A549 (cell line): ENCODE results near the gene PPP4C. TPM values are rescaled to one million over a fixed set of nuclear protein-coding genes. Genes with fewer than 3 reads are reported as not detected.

ENCODE experiments used
- ATAC-seq, 2 experiments: fragments of 200-7000 bp in 1 of 2; fragments of >200 bp in 1 of 2; cut with Nextera tagmentation in 1 of 2; cut with Tn5 transposase in 1 of 2; 3 replicates each; pipeline versions ENCODE4 v1.8.0 to v1.9.1; 2018 to 2020; ENCODE audit warnings: mild to moderate bottlenecking in 1 of 2, moderate library complexity in 1 of 2
- CTCF ChIA-PET: fragments of 300-600 bp; sonication (Branson Sonifier 250); formaldehyde crosslinking; extraction: SDS; loops from one replicate; lab custom pipeline; 2021; ENCODE audit warnings: antibody characterized with exemption, inconsistent platforms; lab: Yijun Ruan, JAX
- POLR2A ChIA-PET: fragments of 350-600 bp; formaldehyde crosslinking; extraction: SDS; loops from one replicate; lab custom pipeline; 2021; ENCODE audit warnings: antibody characterized with exemption, inconsistent platforms; lab: Yijun Ruan, JAX
- DNase-seq, 2 experiments: peaks; one replicate each; pipeline versions ENCODE4 v3.0.0 to v3.0.0-alpha.2; 2011 to 2016; ENCODE audit warnings: low read depth in 1 of 2, low spot score in 1 of 2
- FAIRE-seq: peaks from 2 replicates; lab custom pipeline; 2011; peaks lifted over from hg19 to GRCh38; lab: Jason Lieb, UNC
- H3K27ac ChIP-seq, 2 experiments: fragments of >200 bp; sonication (Bioruptor Twin); formaldehyde crosslinking; 3 replicates each; pipeline ENCODE4 v1.5.1; 2016 to 2017
- H3K4me1 ChIP-seq: fragments of >200 bp; sonication (Bioruptor Twin); formaldehyde crosslinking; 3 replicates; pipeline ENCODE4 v1.6.1; 2016
- H3K4me2 ChIP-seq: fragments of >200 bp; sonication (Bioruptor Twin); formaldehyde crosslinking; 3 replicates; pipeline ENCODE4 v1.6.1; 2016
- H3K4me3 ChIP-seq: fragments of >200 bp; sonication (Bioruptor Twin); formaldehyde crosslinking; 3 replicates; pipeline ENCODE4 v1.5.1; 2016
- H3K9me3 ChIP-seq: fragments of >200 bp; sonication (Bioruptor Twin); formaldehyde crosslinking; 3 replicates; pipeline ENCODE4 v1.6.1; 2016
- CEBPB ChIP-seq, 2 experiments: fragments of >200 bp in 1 of 2; sonication (Bioruptor Twin) in 1 of 2; formaldehyde crosslinking in 1 of 2; IDR thresholded peaks; 2 replicates each; pipeline ENCODE4 v1.6.1; 2012 to 2016
- CHD2 ChIP-seq: fragments of 150-350 bp; IDR thresholded peaks from 2 replicates; pipeline ENCODE4 v1.6.1; 2014; ENCODE audit warnings: low read length; ENCODE audit not compliant: partially characterized antibody
- EHF ChIP-seq: fragments of 250-450 bp; sonication (Bioruptor Pico); IDR thresholded peaks from 2 replicates; pipeline ENCODE4 v1.5.0; 2020; ENCODE audit warnings: mild to moderate bottlenecking
- ESRRA ChIP-seq: fragments of 150-350 bp; IDR thresholded peaks from 2 replicates; pipeline ENCODE4 v1.6.1; 2014; ENCODE audit warnings: mild to moderate bottlenecking, low read length, borderline replicate concordance
- FOSB ChIP-seq: fragments of 250-450 bp; sonication (Bioruptor Pico); IDR thresholded peaks from 2 replicates; pipeline ENCODE4 v1.5.0; 2020; ENCODE audit warnings: mild to moderate bottlenecking, moderate library complexity
- HEYL ChIP-seq: fragments of 250-450 bp; sonication (Bioruptor Pico); IDR thresholded peaks from 2 replicates; pipeline ENCODE4 v1.8.0; 2021; ENCODE audit warnings: mild to moderate bottlenecking, moderate library complexity
- HOXA7 ChIP-seq: fragments of 250-450 bp; sonication (Bioruptor Pico); IDR thresholded peaks from 2 replicates; pipeline ENCODE4 v1.5.0; 2020; ENCODE audit warnings: mild to moderate bottlenecking, moderate library complexity
- HOXB5 ChIP-seq: fragments of 250-450 bp; sonication (Bioruptor Pico); IDR thresholded peaks from 2 replicates; pipeline ENCODE4 v1.5.0; 2020; ENCODE audit warnings: mild to moderate bottlenecking, moderate library complexity
- JUN ChIP-seq, 2 experiments: fragments of >200 bp; sonication (Bioruptor Twin); formaldehyde crosslinking; IDR thresholded peaks; 2 replicates in 1 of 2; 3 replicates in 1 of 2; pipeline ENCODE4 v1.6.1; 2016 to 2017
- KDM1A ChIP-seq: fragments of 200-600 bp; sonication (generic); IDR thresholded peaks from 2 replicates; pipeline ENCODE4 v1.6.1; 2016; ENCODE audit warnings: low read depth, mild to moderate bottlenecking
- KDM5A ChIP-seq: fragments of 200-600 bp; sonication (generic); IDR thresholded peaks from 2 replicates; pipeline ENCODE4 v1.6.1; 2016; ENCODE audit warnings: antibody characterized with exemption, mild to moderate bottlenecking
- PHF8 ChIP-seq: fragments of 200-600 bp; sonication (generic); IDR thresholded peaks from 2 replicates; pipeline ENCODE4 v1.6.1; 2016; ENCODE audit warnings: low read depth, mild to moderate bottlenecking, antibody characterized with exemption, moderate library complexity, borderline replicate concordance
- POLR2A ChIP-seq: IDR thresholded peaks from 2 replicates; pipeline ENCODE4 v1.6.1; 2012; ENCODE audit warnings: mild to moderate bottlenecking, low read length
- POLR2AphosphoS2 ChIP-seq: conservative IDR thresholded peaks from 2 replicates; pipeline ENCODE4 v1.6.1; 2012; ENCODE audit warnings: low read length, improper control_type of control experiment, inconsistent platforms
- TFCP2L1 ChIP-seq: fragments of 250-450 bp; sonication (Bioruptor Pico); IDR thresholded peaks from 2 replicates; pipeline ENCODE4 v1.5.0; 2021; ENCODE audit warnings: mild to moderate bottlenecking
- TP53 ChIP-seq: fragments of 250-450 bp; sonication (Bioruptor Pico); IDR thresholded peaks from 2 replicates; pipeline ENCODE4 v1.5.0; 2021; ENCODE audit warnings: mild to moderate bottlenecking, moderate library complexity
- WGBS: methylation state at CpG from one replicate; pipeline ENCODE4 v1.1.6; 2017; ENCODE audit errors: missing lambda C conversion rate; 5-methylcytosine and 5-hydroxymethylcytosine counted together
- polyA minus RNA-seq: library from RNA; depleted of rRNA, polyadenylated mRNA; stranded (reverse); fragments of >200 nt; gene quantifications from 2 replicates; pipeline ENCODE4 v1.2.3, GENCODE V29; 2011; rRNA and poly(A)+ RNA removed
- polyA plus RNA-seq, 4 experiments: library from polyadenylated mRNA; depleted of rRNA in 3 of 4; stranded (reverse); fragments of >200 nt; fragmentation: RNase III in 1 of 4; extraction: RNeasy Plus Mini Kit Qiagen cat#74134 plus additional on column Dnase treatment in 1 of 4; gene quantifications; 2 replicates in 3 of 4; 3 replicates in 1 of 4; pipeline ENCODE4 v1.2.3, GENCODE V29; 2011 to 2017
- TF ChIP-seq, protein P1 (sequence below): IDR thresholded peaks from 2 replicates; pipeline ENCODE4 v1.6.1; 2012
- TF ChIP-seq, protein P2 (sequence below): IDR thresholded peaks from 2 replicates; pipeline ENCODE4 v1.6.1; 2012
- TF ChIP-seq, protein P3 (sequence below): fragments of 200-600 bp; sonication (generic); IDR thresholded peaks from 2 replicates; pipeline ENCODE4 v1.6.1; 2016; ENCODE audit warnings: antibody characterized with exemption, mild to moderate bottlenecking, moderate library complexity
- TF ChIP-seq, protein P4 (sequence below): fragments of 250-450 bp; sonication (Bioruptor Pico); IDR thresholded peaks from 2 replicates; pipeline ENCODE4 v1.5.0; 2021; ENCODE audit warnings: mild to moderate bottlenecking, moderate library complexity, borderline replicate concordance
- TF ChIP-seq, protein P5 (sequence below): fragments of >200 bp; sonication (Bioruptor Twin); formaldehyde crosslinking; IDR thresholded peaks from 3 replicates; pipeline ENCODE4 v1.6.1; 2016

Gene PPP4C
- 102 and 117 TPM in 2 replicates for polyA plus RNA-seq (2011; rRNA removed)
- polyA plus RNA-seq (2012; cell fraction: cytosol; rRNA removed), result 237 and 266 TPM in 2 replicates
- polyA plus RNA-seq (2012; cell fraction: nucleus; rRNA removed), result 236 and 260 TPM in 2 replicates
- 107 to 117 TPM (median 115 TPM) in 3 replicates for polyA plus RNA-seq (2017; fragmentation: RNase III; extraction: RNeasy Plus Mini Kit Qiagen cat#74134 plus additional on column Dnase treatment)
- 326 and 415 TPM in 2 replicates for polyA minus RNA-seq

DNA sequence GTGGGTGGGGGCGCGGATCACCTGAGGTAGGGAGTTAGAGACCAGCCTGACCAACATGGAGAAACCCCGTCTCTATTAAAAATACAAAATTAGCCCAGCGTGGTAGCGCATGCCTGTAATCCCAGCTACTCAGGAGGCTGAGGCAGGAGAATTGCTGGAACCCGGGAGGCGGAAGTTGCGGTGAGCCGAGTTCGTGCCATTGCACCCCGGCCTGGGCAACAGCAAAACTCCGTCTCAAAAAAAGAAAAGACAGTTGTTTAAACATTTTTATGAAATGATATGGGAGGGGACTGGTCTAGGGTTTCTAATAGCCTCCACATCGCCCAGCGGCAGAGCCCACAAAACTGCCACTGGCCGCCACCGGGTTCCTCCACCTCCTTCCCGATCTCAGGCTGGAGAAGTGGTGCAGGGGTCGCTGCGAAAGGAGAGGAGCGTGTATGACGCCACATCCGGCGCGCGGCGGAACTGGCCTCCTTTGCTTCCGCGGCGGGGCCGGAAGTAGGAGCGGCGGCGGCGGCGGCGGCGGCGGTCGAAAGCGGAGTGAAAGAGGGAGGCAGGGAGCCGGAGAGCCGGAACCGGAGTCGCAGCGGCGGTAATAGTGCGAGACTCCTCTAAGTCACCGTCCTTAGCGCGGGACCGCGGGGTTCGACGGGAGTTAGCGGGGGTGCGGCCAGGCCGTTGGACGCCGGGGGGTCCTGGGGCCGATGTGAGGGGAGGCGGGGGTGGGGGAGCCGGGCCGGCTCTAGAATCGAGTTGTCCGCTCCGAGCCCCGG, at the start of gene PPP4C:
Gene PPP4C, plus strand, starts transcription at position 492 of the 773 bp plus-strand sequence. CDS start 384 bp downstream, outside the sequence.
- Histone ChIP-seq H3K4me3 (peak within 1 kb of the TSS; percentile 100), H3K9me3 (no peaks in the 10 kb centered on the region), H3K4me2 (peak within 1 kb of the TSS; percentile 96), H3K27ac (peak within 1 kb of the TSS; percentile 97 to 98), H3K4me1 (peaks cover 18% of the 10 kb centered on the region)
- no peak for FAIRE-seq
- ATAC-seq, result peak; percentile 93 to 98
- peak; percentile 14; the same call in 1 of the 2 replicates for TF ChIP-seq PHF8
- TF ChIP-seq, protein P1, sequence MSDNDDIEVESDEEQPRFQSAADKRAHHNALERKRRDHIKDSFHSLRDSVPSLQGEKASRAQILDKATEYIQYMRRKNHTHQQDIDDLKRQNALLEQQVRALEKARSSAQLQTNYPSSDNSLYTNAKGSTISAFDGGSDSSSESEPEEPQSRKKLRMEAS, result peak; percentile 38; the same call in 1 of the 2 replicates
- TF ChIP-seq TFCP2L1 (CRISPR knock-in tag), result peak; percentile 46; the same call in 1 of the 2 replicates
- peak; percentile 69; the same call in 1 of the 2 replicates for TF ChIP-seq POLR2AphosphoS2
- TF ChIP-seq CEBPB (IDR thresholded peaks at IDR 0.05), result no peak; a peak in 1 of 4 replicates
- peak; percentile 84 for TF ChIP-seq HOXA7 (CRISPR knock-in tag)
- peak; percentile 51; the same call in 1 of the 2 replicates for TF ChIP-seq HOXB5
- TF ChIP-seq KDM1A, result no peak
- TF ChIP-seq HEYL, result no peak
- no peak; the same call in 1 of the 2 replicates for TF ChIP-seq FOSB (CRISPR knock-in tag)
- TF ChIP-seq, protein P2, sequence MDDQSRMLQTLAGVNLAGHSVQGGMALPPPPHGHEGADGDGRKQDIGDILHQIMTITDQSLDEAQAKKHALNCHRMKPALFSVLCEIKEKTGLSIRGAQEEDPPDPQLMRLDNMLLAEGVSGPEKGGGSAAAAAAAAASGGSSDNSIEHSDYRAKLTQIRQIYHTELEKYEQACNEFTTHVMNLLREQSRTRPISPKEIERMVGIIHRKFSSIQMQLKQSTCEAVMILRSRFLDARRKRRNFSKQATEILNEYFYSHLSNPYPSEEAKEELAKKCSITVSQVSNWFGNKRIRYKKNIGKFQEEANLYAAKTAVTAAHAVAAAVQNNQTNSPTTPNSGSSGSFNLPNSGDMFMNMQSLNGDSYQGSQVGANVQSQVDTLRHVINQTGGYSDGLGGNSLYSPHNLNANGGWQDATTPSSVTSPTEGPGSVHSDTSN, result peak; percentile 54
- peak; percentile 11 for TF ChIP-seq CHD2
- TF ChIP-seq KDM5A, result no peak
- TF ChIP-seq POLR2A, result peak; percentile 83
- TF ChIP-seq, protein P3, sequence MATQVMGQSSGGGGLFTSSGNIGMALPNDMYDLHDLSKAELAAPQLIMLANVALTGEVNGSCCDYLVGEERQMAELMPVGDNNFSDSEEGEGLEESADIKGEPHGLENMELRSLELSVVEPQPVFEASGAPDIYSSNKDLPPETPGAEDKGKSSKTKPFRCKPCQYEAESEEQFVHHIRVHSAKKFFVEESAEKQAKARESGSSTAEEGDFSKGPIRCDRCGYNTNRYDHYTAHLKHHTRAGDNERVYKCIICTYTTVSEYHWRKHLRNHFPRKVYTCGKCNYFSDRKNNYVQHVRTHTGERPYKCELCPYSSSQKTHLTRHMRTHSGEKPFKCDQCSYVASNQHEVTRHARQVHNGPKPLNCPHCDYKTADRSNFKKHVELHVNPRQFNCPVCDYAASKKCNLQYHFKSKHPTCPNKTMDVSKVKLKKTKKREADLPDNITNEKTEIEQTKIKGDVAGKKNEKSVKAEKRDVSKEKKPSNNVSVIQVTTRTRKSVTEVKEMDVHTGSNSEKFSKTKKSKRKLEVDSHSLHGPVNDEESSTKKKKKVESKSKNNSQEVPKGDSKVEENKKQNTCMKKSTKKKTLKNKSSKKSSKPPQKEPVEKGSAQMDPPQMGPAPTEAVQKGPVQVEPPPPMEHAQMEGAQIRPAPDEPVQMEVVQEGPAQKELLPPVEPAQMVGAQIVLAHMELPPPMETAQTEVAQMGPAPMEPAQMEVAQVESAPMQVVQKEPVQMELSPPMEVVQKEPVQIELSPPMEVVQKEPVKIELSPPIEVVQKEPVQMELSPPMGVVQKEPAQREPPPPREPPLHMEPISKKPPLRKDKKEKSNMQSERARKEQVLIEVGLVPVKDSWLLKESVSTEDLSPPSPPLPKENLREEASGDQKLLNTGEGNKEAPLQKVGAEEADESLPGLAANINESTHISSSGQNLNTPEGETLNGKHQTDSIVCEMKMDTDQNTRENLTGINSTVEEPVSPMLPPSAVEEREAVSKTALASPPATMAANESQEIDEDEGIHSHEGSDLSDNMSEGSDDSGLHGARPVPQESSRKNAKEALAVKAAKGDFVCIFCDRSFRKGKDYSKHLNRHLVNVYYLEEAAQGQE, result peak; percentile 45; the same call in 1 of the 2 replicates
- TF ChIP-seq, protein P4, sequence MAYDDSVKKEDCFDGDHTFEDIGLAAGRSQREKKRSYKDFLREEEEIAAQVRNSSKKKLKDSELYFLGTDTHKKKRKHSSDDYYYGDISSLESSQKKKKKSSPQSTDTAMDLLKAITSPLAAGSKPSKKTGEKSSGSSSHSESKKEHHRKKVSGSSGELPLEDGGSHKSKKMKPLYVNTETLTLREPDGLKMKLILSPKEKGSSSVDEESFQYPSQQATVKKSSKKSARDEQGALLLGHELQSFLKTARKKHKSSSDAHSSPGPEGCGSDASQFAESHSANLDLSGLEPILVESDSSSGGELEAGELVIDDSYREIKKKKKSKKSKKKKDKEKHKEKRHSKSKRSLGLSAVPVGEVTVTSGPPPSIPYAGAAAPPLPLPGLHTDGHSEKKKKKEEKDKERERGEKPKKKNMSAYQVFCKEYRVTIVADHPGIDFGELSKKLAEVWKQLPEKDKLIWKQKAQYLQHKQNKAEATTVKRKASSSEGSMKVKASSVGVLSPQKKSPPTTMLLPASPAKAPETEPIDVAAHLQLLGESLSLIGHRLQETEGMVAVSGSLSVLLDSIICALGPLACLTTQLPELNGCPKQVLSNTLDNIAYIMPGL (CRISPR knock-in tag), result 0 out of 2 replicates have a peak, but pooled peaks have one; percentile 29
- peak; percentile 56 to 95; a peak in 4 of 5 replicates for TF ChIP-seq JUN (IDR thresholded peaks at IDR 0.05)
- TF ChIP-seq TP53 (CRISPR knock-in tag), result peak; percentile 44; the same call in 1 of the 2 replicates
- TF ChIP-seq ESRRA, result no peak
- TF ChIP-seq, protein P5, sequence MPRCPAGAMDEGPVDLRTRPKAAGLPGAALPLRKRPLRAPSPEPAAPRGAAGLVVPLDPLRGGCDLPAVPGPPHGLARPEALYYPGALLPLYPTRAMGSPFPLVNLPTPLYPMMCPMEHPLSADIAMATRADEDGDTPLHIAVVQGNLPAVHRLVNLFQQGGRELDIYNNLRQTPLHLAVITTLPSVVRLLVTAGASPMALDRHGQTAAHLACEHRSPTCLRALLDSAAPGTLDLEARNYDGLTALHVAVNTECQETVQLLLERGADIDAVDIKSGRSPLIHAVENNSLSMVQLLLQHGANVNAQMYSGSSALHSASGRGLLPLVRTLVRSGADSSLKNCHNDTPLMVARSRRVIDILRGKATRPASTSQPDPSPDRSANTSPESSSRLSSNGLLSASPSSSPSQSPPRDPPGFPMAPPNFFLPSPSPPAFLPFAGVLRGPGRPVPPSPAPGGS, result peak; percentile 88; the same call in 2 of the 3 replicates
- peak; percentile 63; the same call in 1 of the 2 replicates for TF ChIP-seq EHF (CRISPR knock-in tag)
- DNase-seq, result peak; percentile 91 to 98
- 4% methylated on average over 45 of the region's 67 CpGs for WGBS
- ChIA-PET POLR2A (interaction anchor here (1.2 to 2.6 kb wide), 3 partner anchors 10 to 16 kb away, joined by 7 to 14 read pairs (median 7); partner anchors contain the start of genes ALDOA and TBX6), CTCF (interaction anchor here (0.9 to 10.3 kb wide), 4 partner anchors 10 to 20 kb away, joined by 3 to 143 read pairs (median 24); partner anchors contain the start of genes ALDOA and TBX6)
